Stimulated activated CD4-positive, alpha-beta T cell treated with anti-CD3 and anti-CD28 coated beads, Interleukin-4, amount 100 ng/mL, for 48 hours (primary cell): ENCODE measurements around the gene PNPLA7.
"Not testable (repeated sequence)": the region's sequence is repeated elsewhere in the genome, so short reads cannot be mapped to it uniquely, and the experiment has no call there.

Experiments
- DNase-seq, 2 donors: peaks; one replicate each; pipeline ENCODE4 v3.0.0-alpha.2; 2020; ENCODE audit warnings: low read depth in 2 of 2

The PNPLA7 gene

GRCh38 chr9:137575716-137576411 is 25.7 kb upstream of the PNPLA7 start:
- no peak for DNase-seq

GRCh38 chr9:137575364-137575715 is 25.1 kb upstream of the PNPLA7 start:
- DNase-seq: no peak

GRCh38 chr9:137574192-137574591 is 24.0 kb upstream of the PNPLA7 start:
- no peak for DNase-seq

- no peak for DNase-seq
Measured at GRCh38 chr9:137570566-137570965, 20.4 kb upstream of the PNPLA7 start.

GRCh38 chr9:137569609-137570203 is 19.5 kb upstream of the PNPLA7 start:
- DNase-seq: no peak

- not testable (repeated sequence) for DNase-seq
Measured at GRCh38 chr9:137568445-137568844, 18.2 kb upstream of the PNPLA7 start.

- no peak for DNase-seq
Measured at GRCh38 chr9:137564817-137565411, 14.7 kb upstream of the PNPLA7 start.

GRCh38 chr9:137564134-137564533 is 13.9 kb upstream of the PNPLA7 start:
- no peak for DNase-seq

- DNase-seq: no peak
Measured at GRCh38 chr9:137558127-137558526, 7.9 kb upstream of the PNPLA7 start.

GRCh38 chr9:137556069-137556838 is 6.1 kb upstream of the PNPLA7 start:
- DNase-seq: no peak

GRCh38 chr9:137555179-137555578 is 5.0 kb upstream of the PNPLA7 start:
- DNase-seq: no peak

GRCh38 chr9:137554349-137554748 is 4.1 kb upstream of the PNPLA7 start:
- no peak for DNase-seq

- DNase-seq: not testable (repeated sequence)
Measured at GRCh38 chr9:137553654-137554053, 3.5 kb upstream of the PNPLA7 start.

GRCh38 chr9:137552022-137552768 is 2.0 kb upstream of the PNPLA7 start:
- DNase-seq: peak; percentile 8 to 16

- DNase-seq: peak; percentile 82 to 86
Measured at GRCh38 chr9:137551264-137552021, 1.2 kb upstream of the PNPLA7 start, which contains the start of gene MRPL41. MRPL41 (plus strand) TSS chr9:137551879; CDS start chr9:137552082, 203 bp downstream.

- DNase-seq: not testable (repeated sequence)
Measured at GRCh38 chr9:137550958-137551263, 709 bp upstream of the PNPLA7 start.

- no peak for DNase-seq
Measured at GRCh38 chr9:137547687-137548543, 2.3 kb downstream of the PNPLA7 start.

- no peak for DNase-seq
Measured at GRCh38 chr9:137545123-137545522, 5.1 kb downstream of the PNPLA7 start.

GRCh38 chr9:137544176-137544760 is 5.9 kb downstream of the PNPLA7 start:
- no peak for DNase-seq
